Effector CD4-positive, alpha-beta T cell (primary cell): Measurements from ENCODE around the gene CYGB.
A peak's percentile ranks its signal among the peaks of the same experiment; 100 is the strongest.

Experiments used
- DNase-seq: peaks from one replicate; pipeline ENCODE4 v3.0.0-alpha.2; 2020

The CYGB gene

GRCh38 chr17:76549215-76549518 lies 11.7 kb upstream of the CYGB start:
- no peak for DNase-seq

DNA sequence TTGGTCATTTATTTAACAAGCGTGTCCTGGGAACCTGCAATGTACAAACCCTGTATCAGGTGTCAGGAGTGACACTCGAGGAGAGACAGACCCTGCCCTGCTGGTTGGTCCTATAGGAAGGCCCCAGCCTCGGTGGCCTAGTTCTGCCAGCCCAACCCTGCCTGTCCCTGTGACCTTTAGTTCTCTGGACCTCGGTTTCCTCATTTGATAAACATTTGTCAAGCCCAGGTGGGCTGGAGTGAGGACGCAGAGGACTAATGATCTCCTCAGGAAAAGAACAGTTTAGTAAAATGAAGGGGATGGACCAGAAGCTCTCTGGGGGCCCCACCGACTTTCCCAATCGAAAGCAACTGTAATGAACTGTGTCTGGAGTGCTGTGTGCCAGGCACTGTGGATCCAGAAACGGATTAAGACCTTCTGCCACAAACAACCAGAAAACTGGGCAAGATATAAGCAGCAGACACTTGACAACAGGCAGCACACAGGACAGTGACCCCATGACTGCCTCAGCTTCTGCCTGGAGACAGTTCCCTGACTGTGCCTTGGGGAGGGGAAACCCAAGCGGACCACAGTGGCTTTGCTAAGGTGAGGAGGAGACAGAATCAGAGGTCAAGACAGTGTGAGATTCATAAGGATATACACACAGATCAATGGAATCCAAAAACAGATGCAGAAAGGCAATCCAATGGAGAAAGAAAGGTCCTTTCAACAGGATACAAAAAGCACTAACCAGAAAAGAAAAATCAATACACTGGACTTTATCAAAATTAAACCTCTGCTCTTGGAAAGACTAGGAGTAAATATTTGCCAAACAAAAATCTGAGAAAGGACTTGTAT lies 11.1 kb upstream of the CYGB start:
- no peak for DNase-seq

GRCh38 chr17:76547642-76548202 lies 10.2 kb upstream of the CYGB start:
- DNase-seq = no peak

- peak; percentile 52 for DNase-seq
Measured at GRCh38 chr17:76547183-76547641, 9.7 kb upstream of the CYGB start.

GRCh38 chr17:76546556-76547182 lies 9.2 kb upstream of the CYGB start:
- no peak for DNase-seq

GRCh38 chr17:76545918-76546555 lies 8.5 kb upstream of the CYGB start:
- DNase-seq = no peak

GRCh38 chr17:76544546-76545365 lies 7.2 kb upstream of the CYGB start:
- no peak for DNase-seq

DNA sequence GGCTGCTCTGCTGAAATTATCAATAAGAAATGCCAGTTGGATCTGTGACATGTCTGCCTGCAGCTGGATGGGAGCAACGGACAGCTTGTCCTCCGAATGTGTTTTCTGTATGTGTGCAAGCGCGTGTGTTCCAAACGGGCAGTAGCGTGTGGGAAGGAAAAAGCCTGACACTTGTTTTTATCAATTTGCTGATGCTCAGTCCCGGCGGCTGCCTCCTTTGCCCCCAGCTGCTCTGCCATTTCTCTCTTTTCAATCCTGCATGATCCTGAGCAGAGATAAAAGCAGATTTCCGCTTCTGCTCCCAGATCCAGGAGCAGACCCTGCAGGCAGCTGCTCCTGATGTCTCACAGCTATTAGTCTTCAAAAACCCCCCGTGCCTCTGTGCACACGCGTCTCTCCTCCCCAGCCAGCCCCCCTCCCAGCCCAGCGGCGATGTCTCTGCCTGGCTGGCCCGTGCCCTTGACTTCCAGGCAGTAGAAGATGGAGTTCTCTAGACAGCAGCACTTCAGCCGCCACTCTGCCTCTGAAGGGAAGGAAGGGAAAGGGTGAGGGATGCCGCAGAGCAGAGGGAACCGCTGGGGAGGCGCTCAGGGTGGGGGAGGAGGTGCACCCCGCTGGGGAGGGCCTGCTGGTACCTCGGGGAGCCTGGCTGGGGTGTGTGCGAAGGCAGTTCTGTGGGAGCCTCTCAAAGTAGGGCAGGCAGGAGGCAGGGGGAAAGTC lies 6.5 kb upstream of the CYGB start:
- no peak for DNase-seq

- no peak for DNase-seq
Measured at GRCh38 chr17:76543482-76543825, 5.9 kb upstream of the CYGB start.

GRCh38 chr17:76542984-76543383 lies 5.5 kb upstream of the CYGB start:
- DNase-seq = no peak

GRCh38 chr17:76542566-76542971 lies 5.1 kb upstream of the CYGB start:
- no peak for DNase-seq

DNA sequence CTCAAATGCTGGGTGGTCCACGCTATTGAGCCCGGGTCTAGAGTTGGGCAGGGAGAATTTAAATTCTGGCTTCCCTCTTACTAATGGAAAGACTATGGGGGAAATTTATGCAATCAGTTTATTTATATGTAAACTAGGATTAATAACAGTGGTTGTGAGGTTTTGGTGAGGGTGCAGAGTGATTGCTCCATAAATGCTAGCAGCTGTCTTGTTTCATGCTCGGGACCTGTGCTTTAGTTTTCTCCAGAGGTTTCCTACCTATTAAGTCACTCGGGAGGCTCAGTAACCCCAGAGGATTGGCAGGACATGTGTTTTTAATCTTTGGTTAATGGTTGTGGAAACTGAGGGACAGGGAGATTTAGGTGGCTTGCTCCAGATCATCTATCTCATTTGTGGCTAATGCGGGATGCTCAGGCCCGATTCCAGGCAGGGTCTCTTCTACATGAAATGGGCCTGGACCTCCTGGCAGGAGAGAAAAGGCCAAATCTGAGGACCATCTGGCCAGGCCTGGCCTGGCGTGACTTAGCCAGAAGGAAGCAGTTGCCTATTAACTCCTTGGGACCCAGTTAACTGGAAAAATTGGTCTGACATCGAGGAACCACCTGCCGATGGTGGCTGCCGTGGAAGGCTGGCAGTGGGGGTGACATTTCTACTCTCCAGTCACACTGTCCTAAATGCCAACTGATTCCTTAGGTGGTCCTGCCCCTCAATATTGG lies 4.4 kb upstream of the CYGB start:
- no peak for DNase-seq

GRCh38 chr17:76540381-76541300 lies 3.1 kb upstream of the CYGB start:
- DNase-seq = no peak

- DNase-seq = no peak
Measured at GRCh38 chr17:76539631-76540271, 2.2 kb upstream of the CYGB start, which contains the start of gene PRCD. Gene PRCD, plus strand, starts transcription at chr17:76540044. Its CDS starts 98 bp downstream, at chr17:76540142.

DNA sequence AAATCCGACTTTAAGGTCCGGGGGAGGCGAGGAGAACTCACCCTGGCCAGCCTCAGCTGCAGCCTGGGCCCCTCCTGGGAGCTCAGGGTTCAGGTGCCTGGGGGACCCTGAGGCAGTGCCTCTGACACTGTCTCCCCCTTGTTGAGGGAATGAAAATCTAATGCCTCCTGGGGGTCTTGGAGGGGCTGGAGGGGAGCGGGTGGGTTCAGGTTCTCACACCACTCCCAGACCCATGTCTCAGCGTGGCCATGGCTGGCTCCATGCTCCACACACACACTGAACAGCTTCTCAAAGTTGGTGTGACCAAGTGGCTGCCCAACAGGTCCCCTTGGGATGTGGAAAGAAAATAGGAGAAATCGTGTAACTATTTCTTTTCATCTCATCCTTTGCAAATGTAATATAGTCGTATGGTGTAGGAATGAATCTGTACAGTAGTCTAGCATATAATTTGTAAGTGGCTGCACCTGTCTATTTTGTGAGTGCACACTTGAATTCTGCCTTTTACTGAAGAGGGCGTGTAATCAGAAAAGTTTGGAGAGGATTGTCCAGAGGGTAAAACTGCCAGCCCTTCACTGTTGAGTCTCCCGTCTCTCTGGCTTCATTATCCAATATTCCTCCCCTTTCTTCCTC lies 1.5 kb upstream of the CYGB start:
- no peak for DNase-seq

- no peak for DNase-seq
Measured at GRCh38 chr17:76538281-76538931, 897 bp upstream of the CYGB start.

GRCh38 chr17:76537288-76537577 lies 276 bp downstream of the CYGB start:
- DNase-seq = no peak

DNA sequence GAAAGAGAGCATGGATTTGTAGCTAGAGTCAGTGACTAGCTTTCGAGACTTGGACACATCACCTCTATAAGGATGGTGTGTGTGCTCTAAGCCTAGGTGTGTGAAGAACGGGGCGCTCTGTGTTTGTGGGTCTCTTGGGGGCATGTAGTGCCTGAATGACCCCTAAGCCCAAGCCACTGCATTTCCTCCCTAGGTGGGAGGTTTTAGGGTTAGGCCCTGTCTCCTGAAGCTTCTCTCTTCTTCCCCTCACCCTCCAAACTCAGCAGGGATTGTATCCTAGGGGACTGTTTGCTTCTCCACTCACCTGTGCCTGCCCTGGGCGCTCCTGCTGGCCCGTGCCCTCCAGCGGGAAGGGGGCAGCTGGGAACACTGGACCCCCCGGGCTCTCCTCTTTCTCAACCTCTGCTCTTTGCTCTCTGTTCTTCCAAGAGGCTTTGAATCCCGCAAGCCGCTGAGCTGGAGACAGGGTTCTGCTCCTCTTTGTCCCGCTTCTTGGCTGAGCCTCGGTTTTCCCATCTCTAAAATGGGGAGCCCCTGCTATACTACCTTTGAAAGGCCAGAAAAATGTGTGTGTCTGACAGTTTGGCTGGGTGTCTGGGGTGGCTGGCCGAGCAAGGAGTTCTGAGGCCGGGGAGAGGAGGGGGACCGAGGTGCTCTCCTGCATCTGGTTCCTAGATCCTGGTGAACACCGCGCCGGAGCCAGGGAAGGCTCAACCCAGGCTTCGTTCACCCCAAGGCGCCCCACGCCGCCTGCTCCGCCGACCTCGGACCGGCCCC lies 810 bp downstream of the CYGB start:
- DNase-seq = no peak
